Panc1 (cell line): ENCODE measurements around the gene LRRC49. TPM values are rescaled to one million over a fixed set of nuclear protein-coding genes. Genes with fewer than 3 reads are reported as not detected.

ENCODE experiments used
- ATAC-seq: fragments of 200-7000 bp; cut with Tn5 transposase; 2 replicates; pipeline ENCODE4 v1.9.1; 2020; ENCODE audit warnings: mild to moderate bottlenecking, moderate library complexity
- BruUV-seq: library from RNA; stranded (reverse); fragments of 400-500 nt; replicated peaks from 2 replicates; lab custom pipeline; 2021; lab: Mats Ljungman, UMichigan
- CTCF ChIA-PET: fragments of 300-600 bp; sonication (Branson Sonifier 250); formaldehyde crosslinking; loops from one replicate; lab custom pipeline; 2022; ENCODE audit warnings: antibody characterized with exemption; lab: Charles Lee
- POLR2A ChIA-PET: fragments of 300-600 bp; sonication (Branson Sonifier 250); formaldehyde crosslinking; loops from one replicate; lab custom pipeline; 2022; ENCODE audit warnings: antibody characterized with exemption; lab: Charles Lee
- DNase-seq: peaks from one replicate; pipeline ENCODE4 v3.0.0-alpha.2; 2010; ENCODE audit warnings: low read depth, low spot score
- H3K27ac ChIP-seq: 2 replicates; pipeline ENCODE4 v1.5.1; 2011; ENCODE audit warnings: mild to moderate bottlenecking, low read length, inconsistent platforms
- H3K27me3 ChIP-seq: fragments of 200-500 bp; sonication (Bioruptor generic); 2 replicates; pipeline ENCODE4 v1.6.0; 2014; ENCODE audit warnings: low read length, inconsistent platforms; ENCODE audit not compliant: control insufficient read depth, insufficient read depth
- H3K36me3 ChIP-seq: fragments of 200-500 bp; sonication (Bioruptor generic); 2 replicates; pipeline ENCODE4 v1.5.1; 2014; ENCODE audit warnings: inconsistent platforms, mild to moderate bottlenecking, low read length, moderate library complexity; ENCODE audit not compliant: control insufficient read depth, insufficient read depth
- H3K4me1 ChIP-seq: 2 replicates; pipeline ENCODE4 v1.5.1; 2011; ENCODE audit warnings: inconsistent platforms, mild to moderate bottlenecking, low read length, moderate library complexity; ENCODE audit not compliant: control insufficient read depth, insufficient read depth
- H3K4me3 ChIP-seq, 2 experiments: 2 replicates each; pipeline ENCODE4 v1.5.1; 2011 to 2012; ENCODE audit warnings: low read depth in 2 of 2, low read length in 2 of 2, mild to moderate bottlenecking in 2 of 2, inconsistent platforms in 1 of 2, moderate library complexity in 1 of 2
- H3K9me3 ChIP-seq: fragments of 200-500 bp; sonication (Bioruptor generic); 2 replicates; pipeline ENCODE4 v1.5.1; 2014; ENCODE audit warnings: low read depth, mild to moderate bottlenecking, inconsistent platforms, low read length, moderate library complexity; ENCODE audit not compliant: control insufficient read depth, insufficient read depth
- CTCF ChIP-seq: fragments of 450-650 bp; IDR thresholded peaks from 2 replicates; pipeline ENCODE4 v1.5.1; 2017; ENCODE audit warnings: mild to moderate bottlenecking
- POLR2AphosphoS5 ChIP-seq: IDR thresholded peaks from 2 replicates; pipeline ENCODE4 v1.6.1; 2012; ENCODE audit warnings: mild to moderate bottlenecking, low read depth, low read length, moderate library complexity
- REST ChIP-seq, 2 experiments: IDR thresholded peaks; 2 replicates each; pipeline ENCODE4 v1.6.1; 2011 to 2012; ENCODE audit warnings: low read depth in 2 of 2, control low read depth in 1 of 2, low read length in 1 of 2, mild to moderate bottlenecking in 1 of 2, moderate library complexity in 1 of 2; ENCODE audit not compliant: insufficient read depth in 1 of 2
- SIN3A ChIP-seq: IDR thresholded peaks from 2 replicates; pipeline ENCODE4 v1.6.1; 2012; ENCODE audit warnings: low read depth, mild to moderate bottlenecking, low read length, moderate library complexity, borderline replicate concordance; ENCODE audit not compliant: insufficient read depth
- TCF7L2 ChIP-seq: IDR thresholded peaks from 2 replicates; pipeline ENCODE4 v1.6.1; 2011; ENCODE audit warnings: mild to moderate bottlenecking, low read depth, low read length, inconsistent platforms
- in situ Hi-C: cut with HindIII; loops from 2 replicates; pipeline ENCODE4 v1.10.0; 2016; ENCODE audit warnings: low sequenced_read_pairs, low pct_unique_long_range_greater_than_20kb
- intact Hi-C: fragments of 100-400 bp; cut with micrococcal nuclease; formaldehyde crosslinking; loops from one replicate; pipeline ENCODE4 v1.10.0; 2022; ENCODE audit not compliant: unreplicated experiment
- total RNA-seq: library from RNA; stranded (reverse); gene quantifications from one replicate; pipeline ENCODE4 v1.2.1, GENCODE V29; 2021; ENCODE audit not compliant: unreplicated experiment

Gene LRRC49
- total RNA-seq, 1 experiment from 2014 or later: 8.3 TPM

GRCh38 chr15:71005895-71006294, 113.3 kb downstream of the LRRC49 start:
- H3K4me3 ChIP-seq: no peak overlapping the region
- H3K27ac ChIP-seq: no peak overlapping the region; the same call in 1 of the 2 replicates
- no peaks in the 10 kb centered on the region for H3K9me3 ChIP-seq
- no peaks in the 10 kb centered on the region for H3K27me3 ChIP-seq
- CTCF ChIA-PET: interaction anchor here (0.7 kb wide), 1 partner anchor 504 kb away, joined by 4 read pairs; no protein-coding TSS in a partner anchor
- BruUV-seq: no TSS peak
- intact Hi-C loops: no loop called here
- no peaks in the 10 kb centered on the region for H3K36me3 ChIP-seq
- ATAC-seq (no peak), DNase-seq (no peak)
- POLR2A ChIA-PET: interaction anchor here (0.7 kb wide), 2 partner anchors 269 to 435 kb away, joined by 4 to 5 read pairs; no protein-coding TSS in a partner anchor
- no peaks in the 10 kb centered on the region for H3K4me1 ChIP-seq
- TF ChIP-seq SIN3A (no peak), TCF7L2 (no peak), REST (IDR thresholded peaks at IDR 0.05; ENCODE audit: insufficient read depth in 1 of 2, low read depth in 2 of 2, low read length in 1 of 2) (no peak), POLR2AphosphoS5 (no peak), CTCF (no peak)
- in situ Hi-C loops: no loop called here

- ChIA-PET POLR2A (no interaction called here), CTCF (no interaction called here)
- TF ChIP-seq TCF7L2 (no peak), POLR2AphosphoS5 (no peak), REST (IDR thresholded peaks at IDR 0.05; ENCODE audit: insufficient read depth in 1 of 2, low read depth in 2 of 2, low read length in 1 of 2) (no peak), SIN3A (no peak), CTCF (no peak)
- BruUV-seq: no TSS peak
- intact Hi-C loops (no loop called here), in situ Hi-C loops (no loop called here)
- H3K4me1 ChIP-seq: peaks cover 6% of the 10 kb centered on the region; the same call in 1 of the 2 replicates
- H3K36me3 ChIP-seq: no peaks in the 10 kb centered on the region
- no peak overlapping the region; the same call in 1 of the 2 replicates for H3K27ac ChIP-seq
- H3K9me3 ChIP-seq: no peaks in the 10 kb centered on the region
- ATAC-seq (no peak), DNase-seq (no peak)
- no peak overlapping the region for H3K4me3 ChIP-seq
- H3K27me3 ChIP-seq: no peaks in the 10 kb centered on the region
Measured at GRCh38 chr15:71008250-71008870, 115.7 kb downstream of the LRRC49 start.
